Measurements from ENCODE around the gene NLRP6. TPM values are rescaled to one million over a fixed set of nuclear protein-coding genes. Genes with fewer than 3 reads are reported as not detected.
A peak's percentile ranks its signal among the peaks of the same experiment; 100 is the strongest.

The NLRP6 gene
- total RNA-seq, 6 experiments from 2014 or later, result not detected

DNA sequence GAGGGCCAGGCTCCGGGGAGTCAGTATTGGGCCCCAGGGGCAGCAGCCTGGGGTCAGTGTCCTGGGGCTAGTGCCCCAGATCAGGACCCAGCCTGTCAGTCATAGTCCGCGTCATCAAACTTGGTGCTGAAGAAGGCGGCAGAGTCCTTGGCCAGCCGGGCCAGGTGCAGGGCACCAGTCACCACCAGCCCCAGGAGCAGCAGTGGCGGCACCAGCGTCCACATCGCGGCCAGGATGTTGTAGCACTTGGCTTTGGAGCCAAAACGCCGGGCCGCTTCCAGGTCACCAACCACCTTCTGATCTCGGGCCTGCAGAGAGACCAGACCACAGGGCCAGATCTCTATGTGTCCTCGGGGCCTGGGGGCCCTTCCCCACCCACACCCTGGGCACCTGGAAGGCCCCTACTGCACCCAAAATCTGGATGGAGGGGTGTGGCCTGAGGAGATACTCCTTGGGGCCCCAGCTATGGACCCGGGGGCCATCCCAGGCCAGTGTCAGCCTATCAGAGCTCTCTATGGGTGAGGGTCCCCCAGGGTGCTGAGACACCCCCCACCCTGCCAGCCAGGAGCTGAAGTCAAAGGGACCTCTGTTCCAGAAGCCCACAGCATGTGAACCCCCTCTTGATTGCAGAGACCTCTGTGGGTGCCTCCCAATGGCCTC lies 20.3 kb downstream of the NLRP6 start:
- no peaks in the 10 kb centered on the region for H3K9me3 Mint-ChIP-seq
- H3K36me3 Mint-ChIP-seq (ENCODE audit: low read depth), result no peaks in the 10 kb centered on the region
- no peak overlapping the region for H3K4me3 Mint-ChIP-seq
- no peak for DNase-seq
- peaks cover 5% of the 10 kb centered on the region for H3K27me3 Mint-ChIP-seq (ENCODE audit: insufficient read depth)
- H3K4me1 Mint-ChIP-seq (ENCODE audit: low read depth), result no peaks in the 10 kb centered on the region
- TF ChIP-seq, protein P1, sequence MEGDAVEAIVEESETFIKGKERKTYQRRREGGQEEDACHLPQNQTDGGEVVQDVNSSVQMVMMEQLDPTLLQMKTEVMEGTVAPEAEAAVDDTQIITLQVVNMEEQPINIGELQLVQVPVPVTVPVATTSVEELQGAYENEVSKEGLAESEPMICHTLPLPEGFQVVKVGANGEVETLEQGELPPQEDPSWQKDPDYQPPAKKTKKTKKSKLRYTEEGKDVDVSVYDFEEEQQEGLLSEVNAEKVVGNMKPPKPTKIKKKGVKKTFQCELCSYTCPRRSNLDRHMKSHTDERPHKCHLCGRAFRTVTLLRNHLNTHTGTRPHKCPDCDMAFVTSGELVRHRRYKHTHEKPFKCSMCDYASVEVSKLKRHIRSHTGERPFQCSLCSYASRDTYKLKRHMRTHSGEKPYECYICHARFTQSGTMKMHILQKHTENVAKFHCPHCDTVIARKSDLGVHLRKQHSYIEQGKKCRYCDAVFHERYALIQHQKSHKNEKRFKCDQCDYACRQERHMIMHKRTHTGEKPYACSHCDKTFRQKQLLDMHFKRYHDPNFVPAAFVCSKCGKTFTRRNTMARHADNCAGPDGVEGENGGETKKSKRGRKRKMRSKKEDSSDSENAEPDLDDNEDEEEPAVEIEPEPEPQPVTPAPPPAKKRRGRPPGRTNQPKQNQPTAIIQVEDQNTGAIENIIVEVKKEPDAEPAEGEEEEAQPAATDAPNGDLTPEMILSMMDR (IDR thresholded peaks at IDR 0.05), result no peak
- H3K27ac Mint-ChIP-seq, result no peak overlapping the region

DNA sequence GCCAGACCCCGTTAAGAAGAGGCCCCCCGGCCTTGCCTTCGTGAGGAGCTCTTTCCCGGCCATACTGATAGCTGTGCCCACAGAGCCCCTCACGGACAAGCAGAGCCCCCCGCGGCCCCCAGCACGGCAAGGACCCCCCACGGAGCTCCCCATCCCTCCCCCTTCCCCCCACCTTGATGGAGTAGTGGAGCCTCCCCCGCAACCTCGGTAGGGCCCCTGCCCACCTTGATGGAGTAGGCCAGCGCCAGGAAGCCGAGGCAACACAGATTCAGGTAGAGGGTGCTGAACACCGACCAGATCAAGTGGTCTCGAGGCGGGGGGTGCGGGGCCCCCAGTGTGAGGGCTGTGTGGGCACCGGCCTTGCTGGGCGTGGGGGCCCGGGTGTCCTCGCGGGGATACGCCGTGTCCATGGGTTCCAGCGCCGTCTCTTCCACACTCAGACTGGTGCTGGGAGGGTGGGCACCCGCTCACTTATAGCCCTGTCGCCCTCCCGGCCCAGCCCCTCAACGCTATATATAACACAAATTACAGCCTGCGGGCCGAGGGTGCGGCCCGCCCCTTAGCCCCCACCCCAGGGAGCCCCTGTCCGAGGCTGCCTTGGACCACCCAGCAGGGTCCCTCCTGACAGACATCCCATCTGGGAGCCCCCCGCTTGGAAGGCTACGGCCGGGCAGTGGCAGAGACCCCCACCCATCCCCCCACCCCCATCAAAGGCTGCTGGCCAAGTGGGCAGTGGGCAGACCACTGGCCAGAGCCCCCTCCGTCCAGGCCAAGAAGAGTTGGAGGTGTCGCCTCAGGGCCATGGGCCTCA lies 21.1 kb downstream of the NLRP6 start, which contains the start of gene IFITM5:
Gene IFITM5 (minus strand): TSS at position 446 of the 811 bp plus-strand sequence. CDS start 36 bp downstream, at position 410.
- H3K27ac Mint-ChIP-seq, result no peak within 1 kb of the TSS
- H3K4me3 Mint-ChIP-seq, result no peak within 1 kb of the TSS
- H3K36me3 Mint-ChIP-seq (ENCODE audit: low read depth), result no peaks in the 10 kb centered on the region
- H3K27me3 Mint-ChIP-seq (ENCODE audit: insufficient read depth), result peaks cover 5% of the 10 kb centered on the region
- TF ChIP-seq, protein P1 (IDR thresholded peaks at IDR 0.05), result no peak
- no peaks in the 10 kb centered on the region for H3K4me1 Mint-ChIP-seq (ENCODE audit: low read depth)
- DNase-seq, result no peak
- no peaks in the 10 kb centered on the region for H3K9me3 Mint-ChIP-seq

DNA sequence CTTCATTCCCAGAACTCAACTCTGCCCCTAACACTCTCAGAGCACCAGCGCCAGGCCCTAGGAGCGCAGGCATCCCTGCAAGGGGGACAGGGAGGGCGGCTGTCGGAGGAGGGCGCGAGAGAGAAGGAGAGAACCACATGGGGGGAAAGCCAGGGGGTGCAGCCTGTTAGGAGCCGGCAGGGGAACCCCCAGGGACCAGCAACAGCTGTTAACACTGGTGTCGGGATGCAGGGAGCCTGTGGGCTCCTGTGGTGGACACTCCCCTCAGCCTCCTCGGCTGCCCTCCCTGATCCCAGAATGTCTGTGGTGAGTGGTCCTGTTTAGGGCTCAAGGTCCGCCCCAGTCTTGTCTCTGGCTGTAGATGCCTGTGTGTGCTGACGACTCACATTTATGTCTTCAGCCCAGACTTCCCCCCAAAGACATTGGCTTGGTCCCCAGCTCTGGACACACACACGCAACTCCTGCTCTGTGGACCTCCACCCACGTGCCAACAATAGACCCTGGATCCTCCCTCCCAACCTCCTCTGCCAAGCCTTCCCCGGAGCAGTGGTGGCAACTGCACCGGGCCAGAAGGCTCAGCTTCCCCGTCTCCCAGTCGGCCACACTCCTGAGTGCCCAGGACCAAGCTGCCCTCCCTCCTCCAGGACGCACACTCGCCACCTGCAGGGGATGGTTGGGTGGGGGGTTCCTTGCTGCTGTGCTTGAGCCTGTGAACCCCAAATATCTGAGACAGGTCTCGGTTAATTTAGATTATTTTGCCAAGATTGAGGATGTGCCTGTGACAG lies 21.9 kb downstream of the NLRP6 start:
- no peak for DNase-seq

DNA sequence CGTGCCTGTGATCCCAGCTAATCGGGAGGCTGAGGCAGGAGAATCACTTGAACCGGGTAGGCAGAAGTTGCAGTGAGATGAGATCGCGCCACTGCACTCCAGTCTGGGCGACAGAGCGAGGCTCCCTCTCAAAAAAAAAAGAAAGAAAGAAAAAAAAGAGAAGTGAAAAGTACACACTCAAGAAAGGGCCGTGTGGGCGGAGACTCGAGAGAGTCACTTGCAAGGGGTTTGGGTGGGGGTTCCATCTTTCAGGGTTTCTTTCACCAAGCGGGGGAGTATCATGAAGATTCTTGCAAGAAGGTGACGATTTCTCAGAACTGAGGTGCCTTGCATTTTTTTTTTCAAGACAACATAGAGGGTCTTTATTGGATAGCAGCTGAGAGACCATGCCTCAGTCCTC lies 25.2 kb downstream of the NLRP6 start:
- TF ChIP-seq, protein P1 (IDR thresholded peaks at IDR 0.05), result no peak
- Mint-ChIP-seq H3K9me3 (no peaks in the 10 kb centered on the region), H3K4me3 (no peak overlapping the region), H3K36me3 (ENCODE audit: low read depth) (no peaks in the 10 kb centered on the region), H3K4me1 (ENCODE audit: low read depth) (peaks cover 7% of the 10 kb centered on the region), H3K27ac (no peak overlapping the region), H3K27me3 (ENCODE audit: insufficient read depth) (peaks cover 5% of the 10 kb centered on the region)
- no peak for DNase-seq

More for the DNA sequence above, 21.9 kb downstream of the NLRP6 start:
- no peaks in the 10 kb centered on the region for H3K4me1 Mint-ChIP-seq (ENCODE audit: low read depth)
- H3K36me3 Mint-ChIP-seq (ENCODE audit: low read depth), result no peaks in the 10 kb centered on the region
- H3K9me3 Mint-ChIP-seq, result no peaks in the 10 kb centered on the region
- H3K27ac Mint-ChIP-seq, result no peak overlapping the region
- no peak overlapping the region for H3K4me3 Mint-ChIP-seq
- TF ChIP-seq, protein P1 (IDR thresholded peaks at IDR 0.05), result peak; percentile 16; the same call in 1 of the 2 replicates
- peaks cover 5% of the 10 kb centered on the region for H3K27me3 Mint-ChIP-seq (ENCODE audit: insufficient read depth)

DNA sequence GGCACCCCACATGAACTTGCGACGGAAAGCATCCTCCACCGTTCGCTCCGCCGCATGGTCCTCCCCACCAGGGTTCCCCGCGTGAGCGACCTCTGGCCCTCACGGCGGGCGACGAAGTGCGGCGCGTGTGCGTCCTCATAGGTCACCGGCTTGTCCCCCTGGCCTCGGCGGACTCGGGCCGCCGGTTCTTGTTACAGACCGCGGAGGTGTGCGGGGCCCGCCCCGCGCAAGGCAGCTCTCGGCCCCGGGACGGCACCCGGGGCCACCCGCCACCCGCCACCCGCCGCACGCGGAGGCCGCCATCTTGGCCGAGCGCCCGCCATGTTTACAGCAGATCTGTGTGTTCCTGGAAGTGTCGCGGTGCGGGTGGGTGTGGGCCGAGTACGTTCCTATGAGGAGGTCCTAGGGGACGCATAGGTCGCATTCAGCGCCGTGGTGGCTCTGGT lies 25.9 kb downstream of the NLRP6 start:
- no peak overlapping the region for H3K4me3 Mint-ChIP-seq
- peaks cover 11% of the 10 kb centered on the region for H3K4me1 Mint-ChIP-seq (ENCODE audit: low read depth)
- no peak overlapping the region for H3K27ac Mint-ChIP-seq
- H3K9me3 Mint-ChIP-seq, result no peaks in the 10 kb centered on the region
- H3K27me3 Mint-ChIP-seq (ENCODE audit: insufficient read depth), result peaks cover 5% of the 10 kb centered on the region
- TF ChIP-seq, protein P1 (IDR thresholded peaks at IDR 0.05), result no peak
- DNase-seq, result no peak
- peaks cover 1% of the 10 kb centered on the region; the same call in 1 of the 2 replicates for H3K36me3 Mint-ChIP-seq (ENCODE audit: low read depth)

Data from HFFc6 (cell line).